Smooth muscle cell of the umbilical artery (primary cell): Measurements from ENCODE around the gene TTC32. TPM values are rescaled to one million over a fixed set of nuclear protein-coding genes. Genes with fewer than 3 reads are reported as not detected.

ENCODE experiments used
- total RNA-seq: library from RNA; depleted of rRNA; stranded (reverse); fragments of >200 nt; gene quantifications from 2 replicates; pipeline ENCODE4 v1.2.3, GENCODE V29; 2014

TTC32 gene
- 6.0 and 6.2 TPM in 2 replicates for total RNA-seq

GRCh38 chr2:19901442-19902215 lies at the start of gene TTC32:
TSS of gene TTC32 (minus strand) at chr2:19901983. CDS start at chr2:19901854, 129 bp downstream.

Other genes starting within 250 kb of the TTC32 start
- 14.6 and 18.5 TPM in 2 replicates for gene WDR35, start 88.1 kb upstream of the TTC32 start, total RNA-seq
- gene MATN3, start 110.7 kb upstream of the TTC32 start, total RNA-seq: 3.0 and 3.7 TPM in 2 replicates
- 97.3 and 161 TPM in 2 replicates for gene LAPTM4A, start 149.6 kb upstream of the TTC32 start, total RNA-seq